Neuronal stem cell (in vitro differentiated cells): Measurements from ENCODE around the gene MAGEB10.

Experiments
- DNase-seq: peaks from one replicate; pipeline ENCODE4 v3.0.0-alpha.2; 2013; ENCODE audit warnings: low spot score
- H2AFZ ChIP-seq: one replicate; pipeline ENCODE4 v1.6.1; 2013; ENCODE audit warnings: mild to moderate bottlenecking, low read length, inconsistent platforms
- H2AK5ac ChIP-seq: 2 replicates; pipeline ENCODE4 v1.6.1; 2013; ENCODE audit warnings: low read depth, mild to moderate bottlenecking, inconsistent platforms, low read length, moderate library complexity, mixed read lengths
- H2BK120ac ChIP-seq: 2 replicates; pipeline ENCODE4 v1.6.1; 2013; ENCODE audit warnings: low read depth, mild to moderate bottlenecking, inconsistent platforms, low read length, moderate library complexity, mixed read lengths
- H2BK12ac ChIP-seq: one replicate; pipeline ENCODE4 v1.6.1; 2013; ENCODE audit warnings: low read length, inconsistent platforms
- H2BK15ac ChIP-seq: 2 replicates; pipeline ENCODE4 v1.6.1; 2013; ENCODE audit warnings: mild to moderate bottlenecking, low read length, inconsistent platforms, mixed read lengths
- H2BK5ac ChIP-seq: one replicate; pipeline ENCODE4 v1.6.1; 2013; ENCODE audit warnings: inconsistent platforms, mild to moderate bottlenecking, low read length, moderate library complexity
- H3K14ac ChIP-seq: one replicate; pipeline ENCODE4 v1.6.1; 2013; ENCODE audit warnings: low read length, inconsistent platforms
- H3K18ac ChIP-seq: 2 replicates; pipeline ENCODE4 v1.6.1; 2013; ENCODE audit warnings: low read length, inconsistent platforms
- H3K23ac ChIP-seq: 2 replicates; pipeline ENCODE4 v1.6.1; 2013; ENCODE audit warnings: low read depth, mild to moderate bottlenecking, mixed read lengths, low read length, inconsistent platforms; ENCODE audit not compliant: poor library complexity
- H3K27ac ChIP-seq: replicated peaks from 3 replicates; pipeline ENCODE4 v1.5.1; 2013; ENCODE audit warnings: low read length, inconsistent platforms
- H3K27me3 ChIP-seq, 3 experiments: 2 replicates each; pipeline ENCODE4 v1.6.1; 2013; ENCODE audit warnings: low read length in 3 of 3, mild to moderate bottlenecking in 2 of 3, inconsistent platforms in 1 of 3, low read depth in 1 of 3, mixed read lengths in 1 of 3, moderate library complexity in 1 of 3; ENCODE audit not compliant: control insufficient read depth in 3 of 3, insufficient read depth in 3 of 3
- H3K36me3 ChIP-seq, 2 donors: replicated peaks in 1 of 2; 2 replicates each; pipeline ENCODE4 v1.6.1; 2013; ENCODE audit warnings: low read length in 2 of 2; ENCODE audit not compliant: control insufficient read depth in 2 of 2, insufficient read depth in 2 of 2
- H3K4ac ChIP-seq: 2 replicates; pipeline ENCODE4 v1.6.1; 2013; ENCODE audit warnings: inconsistent platforms, mild to moderate bottlenecking, low read length, moderate library complexity
- H3K4me1 ChIP-seq, 2 donors: 1 replicate in 1 of 2; 2 replicates in 1 of 2; pipeline ENCODE4 v1.6.1; 2013; ENCODE audit warnings: low read length in 2 of 2, low read depth in 1 of 2; ENCODE audit not compliant: control insufficient read depth in 2 of 2, insufficient read depth in 1 of 2
- H3K4me2 ChIP-seq: one replicate; pipeline ENCODE4 v1.6.1; 2013; ENCODE audit warnings: mild to moderate bottlenecking, low read length, inconsistent platforms; ENCODE audit not compliant: insufficient read depth, poor library complexity, severe bottlenecking
- H3K4me3 ChIP-seq, 2 donors: 2 replicates each; pipeline ENCODE4 v1.5.1; 2013; ENCODE audit warnings: low read length in 2 of 2, mild to moderate bottlenecking in 2 of 2, inconsistent platforms in 1 of 2, moderate library complexity in 1 of 2
- H3K79me1 ChIP-seq: one replicate; pipeline ENCODE4 v1.6.1; 2013; ENCODE audit warnings: low read depth, mild to moderate bottlenecking, inconsistent platforms, low read length, moderate library complexity
- H3K9ac ChIP-seq: one replicate; pipeline ENCODE4 v1.6.1; 2013; ENCODE audit warnings: mild to moderate bottlenecking, low read depth, low read length, inconsistent platforms; ENCODE audit not compliant: poor library complexity
- H3K9me3 ChIP-seq, 2 donors: replicated peaks in 1 of 2; 2 replicates each; pipeline versions ENCODE3 to v1.6.1; 2013; ENCODE audit warnings: low read length in 2 of 2, mild to moderate bottlenecking in 2 of 2, inconsistent platforms in 1 of 2, low read depth in 1 of 2, mixed read lengths in 1 of 2, moderate library complexity in 1 of 2; ENCODE audit not compliant: control insufficient read depth in 2 of 2, insufficient read depth in 1 of 2
- H4K8ac ChIP-seq: one replicate; pipeline ENCODE4 v1.6.1; 2013; ENCODE audit warnings: low read depth, mild to moderate bottlenecking, inconsistent platforms, low read length, moderate library complexity
- H4K91ac ChIP-seq: one replicate; pipeline ENCODE4 v1.6.1; 2013; ENCODE audit warnings: low read length, low read depth, mild to moderate bottlenecking, inconsistent platforms; ENCODE audit not compliant: poor library complexity
- WGBS, 2 donors: extraction: QIAGEN DNeasy Blood & Tissue Kit; methylation state at CpG; one replicate each; pipeline ENCODE4 v1.1.7; 2013; ENCODE audit warnings: missing lambda C conversion rate in 2 of 2, mixed read lengths in 1 of 2; ENCODE audit not compliant: insufficient read length in 2 of 2, insufficient replicate concordance in 1 of 2; ENCODE audit errors: extremely low coverage in 2 of 2; 5-methylcytosine and 5-hydroxymethylcytosine counted together

MAGEB10 gene

DNA sequence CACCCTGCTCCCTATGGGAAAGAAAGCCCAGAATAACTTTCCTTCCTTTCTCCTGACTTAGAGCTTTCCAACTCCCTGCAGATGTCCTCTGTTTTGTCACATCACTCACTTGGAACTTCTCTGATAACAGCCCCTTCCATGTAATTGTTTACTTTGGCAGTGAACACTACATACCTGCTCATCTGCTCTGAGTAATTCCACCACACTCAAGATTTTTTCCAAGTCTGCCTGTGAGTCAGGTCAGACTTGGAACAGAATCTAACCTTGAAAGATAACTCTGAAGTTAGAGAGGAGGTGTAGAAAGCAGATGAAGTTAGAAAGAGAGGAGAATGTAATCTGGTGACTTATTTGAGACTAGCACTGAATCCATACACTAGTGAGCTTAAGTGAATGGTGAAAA, 7.4 kb downstream of the MAGEB10 start:
- Histone ChIP-seq H3K4ac (no peak overlapping the region), H2AFZ (no peak overlapping the region)

DNA sequence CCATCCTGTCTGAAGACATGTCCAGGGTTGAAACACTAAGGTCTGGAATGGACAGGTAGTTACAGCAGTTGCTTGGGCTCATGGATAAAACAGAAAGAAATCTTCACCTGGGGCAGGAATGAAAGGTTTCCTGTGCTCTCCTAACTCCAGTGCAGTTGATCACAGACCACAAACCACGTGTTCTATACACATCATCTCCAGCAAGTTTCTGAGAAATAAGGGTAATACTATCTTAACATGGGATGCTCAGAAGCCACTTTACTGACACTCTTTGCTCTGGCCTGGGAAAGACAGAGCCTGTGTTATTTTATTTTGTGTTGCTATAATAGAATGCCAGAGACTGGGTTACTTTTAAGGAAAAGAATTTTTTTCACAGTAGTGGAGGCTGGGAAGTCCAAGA, 16.0 kb downstream of the MAGEB10 start:
- no peak overlapping the region for H3K27ac ChIP-seq
- no peak overlapping the region for H3K23ac ChIP-seq
- no peak overlapping the region for H3K18ac ChIP-seq
- no peak overlapping the region for H3K4me2 ChIP-seq
- H2BK5ac ChIP-seq, result no peak overlapping the region
- no peaks in the 10 kb centered on the region for H3K36me3 ChIP-seq
- no peak overlapping the region for H3K9ac ChIP-seq
- no peak overlapping the region for H2BK12ac ChIP-seq
- H2AK5ac ChIP-seq, result no peak overlapping the region
- H3K27me3 ChIP-seq, result no peaks in the 10 kb centered on the region
- H3K4me1 ChIP-seq, result peaks cover 0 to 2% of the 10 kb centered on the region in 2 donors
- H4K8ac ChIP-seq, result no peak overlapping the region
- H3K4ac ChIP-seq, result no peak overlapping the region
- H4K91ac ChIP-seq, result no peak overlapping the region
- H2BK15ac ChIP-seq, result no peak overlapping the region
- H3K4me3 ChIP-seq, result no peak overlapping the region
- H2AFZ ChIP-seq, result no peak overlapping the region
- H2BK120ac ChIP-seq, result no peak overlapping the region
- no peak overlapping the region for H3K14ac ChIP-seq
- H3K79me1 ChIP-seq, result no peaks in the 10 kb centered on the region
- DNase-seq, result no peak
- WGBS, 2 donors, result no CpG with 5 or more reads among the region's 1 CpG
- H3K9me3 ChIP-seq, result no peaks in the 10 kb centered on the region

More for the DNA sequence above, 7.4 kb downstream of the MAGEB10 start:
- Histone ChIP-seq H3K27me3 (no peaks in the 10 kb centered on the region), H4K91ac (no peak overlapping the region), H2BK5ac (no peak overlapping the region), H3K14ac (no peak overlapping the region), H3K79me1 (no peaks in the 10 kb centered on the region), H3K27ac (no peak overlapping the region), H3K18ac (no peak overlapping the region), H3K23ac (no peak overlapping the region), H3K4me3 (no peak overlapping the region), H4K8ac (no peak overlapping the region), H3K9ac (no peak overlapping the region), H2BK120ac (no peak overlapping the region), H3K4me1 (no peaks in the 10 kb centered on the region), H3K4me2 (no peak overlapping the region), H2BK12ac (no peak overlapping the region), H2AK5ac (no peak overlapping the region), H3K36me3 (no peaks in the 10 kb centered on the region), H3K9me3 (no peaks in the 10 kb centered on the region), H2BK15ac (no peak overlapping the region)
- DNase-seq, result no peak

DNA sequence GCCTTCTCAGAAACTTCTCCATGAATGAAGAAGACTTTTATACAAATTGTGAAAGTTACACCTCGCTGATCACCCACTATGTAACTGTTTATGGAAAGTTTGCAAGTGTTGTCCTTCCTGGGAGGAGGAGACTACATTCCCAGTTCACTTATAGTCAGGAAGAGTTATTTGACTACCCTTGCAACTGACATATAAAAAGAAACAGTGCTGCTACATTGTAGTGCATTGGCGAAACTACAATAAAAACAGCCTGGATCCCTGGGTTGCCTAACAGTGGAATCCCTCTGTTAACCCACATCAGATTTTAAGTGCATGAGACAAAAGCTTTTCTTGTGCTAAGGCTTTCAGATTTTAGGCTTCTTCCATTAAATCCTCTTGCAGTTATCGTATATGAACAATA, 30.4 kb downstream of the MAGEB10 start:
- no peaks in the 10 kb centered on the region for H3K4me1 ChIP-seq
- H3K4me2 ChIP-seq, result no peak overlapping the region
- H3K23ac ChIP-seq, result no peak overlapping the region
- no peak overlapping the region for H3K9ac ChIP-seq
- no peak overlapping the region for H2BK5ac ChIP-seq
- no peak overlapping the region for H4K8ac ChIP-seq
- no peak overlapping the region for H3K14ac ChIP-seq
- no peak overlapping the region for H2BK12ac ChIP-seq
- H3K9me3 ChIP-seq, result no peaks in the 10 kb centered on the region
- no CpG with 5 or more reads among the region's 3 CpGs for WGBS, 2 donors
- H2AFZ ChIP-seq, result no peak overlapping the region
- no peak overlapping the region for H4K91ac ChIP-seq
- no peaks in the 10 kb centered on the region for H3K27me3 ChIP-seq
- H2BK120ac ChIP-seq, result no peak overlapping the region
- H3K36me3 ChIP-seq, result no peaks in the 10 kb centered on the region
- H3K79me1 ChIP-seq, result no peaks in the 10 kb centered on the region
- H3K18ac ChIP-seq, result no peak overlapping the region
- no peak overlapping the region for H3K4ac ChIP-seq
- H2BK15ac ChIP-seq, result no peak overlapping the region
- no peak overlapping the region for H2AK5ac ChIP-seq
- H3K4me3 ChIP-seq, result no peak overlapping the region
- DNase-seq, result no peak
- H3K27ac ChIP-seq, result no peak overlapping the region

DNA sequence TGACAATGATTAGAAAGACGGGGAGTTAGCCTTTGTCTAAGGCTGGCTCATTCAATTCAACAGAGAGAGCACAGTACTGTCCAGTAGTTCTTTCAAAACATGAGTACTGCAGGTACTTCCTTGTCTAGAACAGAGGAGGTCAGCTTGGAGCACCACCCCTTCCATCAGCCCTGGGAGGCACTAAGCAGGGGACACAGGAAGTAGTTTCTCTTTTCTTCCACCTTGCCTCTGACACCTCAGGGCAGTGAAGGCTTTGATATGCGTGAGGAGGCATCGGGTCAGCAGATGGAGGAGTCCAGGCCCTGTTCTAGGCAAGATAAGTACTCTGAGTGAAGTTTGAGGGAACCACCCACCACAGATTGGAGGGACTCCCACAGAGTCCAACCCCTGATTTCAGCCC, 33.1 kb downstream of the MAGEB10 start:
- Histone ChIP-seq H3K14ac (no peak overlapping the region), H3K4me2 (no peak overlapping the region), H3K4me1 (no peaks in the 10 kb centered on the region), H4K8ac (no peak overlapping the region), H2BK12ac (no peak overlapping the region), H3K79me1 (no peaks in the 10 kb centered on the region), H3K27ac (no peak overlapping the region), H3K9ac (no peak overlapping the region), H3K4ac (no peak overlapping the region), H4K91ac (no peak overlapping the region), H3K4me3 (no peak overlapping the region), H2BK15ac (no peak overlapping the region), H3K9me3 (no peaks in the 10 kb centered on the region), H3K36me3 (no peaks in the 10 kb centered on the region), H2AK5ac (no peak overlapping the region), H3K18ac (no peak overlapping the region), H2BK5ac (no peak overlapping the region), H3K27me3 (no peaks in the 10 kb centered on the region), H2BK120ac (no peak overlapping the region), H2AFZ (no peak overlapping the region), H3K23ac (no peak overlapping the region)
- WGBS, 2 donors, result no CpG with 5 or more reads among the region's 3 CpGs
- DNase-seq, result no peak
